ENCODE results near the gene PI4KA.
"Not testable (repeated sequence)": the region's sequence is repeated elsewhere in the genome, so short reads cannot be mapped to it uniquely, and the experiment has no call there.

Gene PI4KA

GRCh38 chr22:20673295-20674195, 185.1 kb downstream of the PI4KA start:
- H3K4me2 ChIP-seq: no peak overlapping the region
- H3K4me1 ChIP-seq (ENCODE audit: low read depth, poor library complexity, severe bottlenecking): no peaks in the 10 kb centered on the region
- H3K4me3 ChIP-seq (IDR thresholded peaks at IDR 0.05; ENCODE audit: insufficient read depth, low read depth, low read length): no peak overlapping the region
- H3K27me3 ChIP-seq (ENCODE audit: insufficient read depth, low read depth): no peaks in the 10 kb centered on the region
- no peaks in the 10 kb centered on the region for H3K36me3 ChIP-seq (ENCODE audit: insufficient read depth)
- H3K9ac ChIP-seq: no peak overlapping the region
- H2AFZ ChIP-seq (ENCODE audit: low read depth): no peak overlapping the region
- TF ChIP-seq CTCF (conservative IDR thresholded peaks at IDR 0.05; ENCODE audit: low read depth, low read length): no peak
- H3K79me2 ChIP-seq (ENCODE audit: insufficient read depth, low read depth): no peaks in the 10 kb centered on the region
- no peaks in the 10 kb centered on the region for H4K20me1 ChIP-seq (ENCODE audit: insufficient read depth)
- H3K27ac ChIP-seq: no peak overlapping the region

- no peak for TF ChIP-seq CTCF (conservative IDR thresholded peaks at IDR 0.05; ENCODE audit: low read depth, low read length)
- H3K79me2 ChIP-seq (ENCODE audit: insufficient read depth, low read depth): no peaks in the 10 kb centered on the region
- no peak overlapping the region for H2AFZ ChIP-seq (ENCODE audit: low read depth)
- H3K27me3 ChIP-seq (ENCODE audit: insufficient read depth, low read depth): no peaks in the 10 kb centered on the region
- H3K36me3 ChIP-seq (ENCODE audit: insufficient read depth): no peaks in the 10 kb centered on the region
- no peaks in the 10 kb centered on the region for H4K20me1 ChIP-seq (ENCODE audit: insufficient read depth)
- no peaks in the 10 kb centered on the region for H3K4me1 ChIP-seq (ENCODE audit: low read depth, poor library complexity, severe bottlenecking)
- no peak overlapping the region for H3K27ac ChIP-seq
- no peak overlapping the region for H3K4me2 ChIP-seq
- no peak overlapping the region for H3K4me3 ChIP-seq (IDR thresholded peaks at IDR 0.05; ENCODE audit: insufficient read depth, low read depth, low read length)
- no peak overlapping the region for H3K9ac ChIP-seq
Observed at GRCh38 chr22:20672732-20673131, 185.9 kb downstream of the PI4KA start.

- no peaks in the 10 kb centered on the region for H3K79me2 ChIP-seq (ENCODE audit: insufficient read depth, low read depth)
- no peak overlapping the region for H2AFZ ChIP-seq (ENCODE audit: low read depth)
- no peak overlapping the region for H3K4me3 ChIP-seq (IDR thresholded peaks at IDR 0.05; ENCODE audit: insufficient read depth, low read depth, low read length)
- H3K36me3 ChIP-seq (ENCODE audit: insufficient read depth): no peaks in the 10 kb centered on the region
- no peak overlapping the region for H3K9ac ChIP-seq
- H4K20me1 ChIP-seq (ENCODE audit: insufficient read depth): no peaks in the 10 kb centered on the region
- H3K27ac ChIP-seq: no peak overlapping the region
- H3K4me1 ChIP-seq (ENCODE audit: low read depth, poor library complexity, severe bottlenecking): no peaks in the 10 kb centered on the region
- no peaks in the 10 kb centered on the region for H3K27me3 ChIP-seq (ENCODE audit: insufficient read depth, low read depth)
- no peak for TF ChIP-seq CTCF (conservative IDR thresholded peaks at IDR 0.05; ENCODE audit: low read depth, low read length)
- H3K4me2 ChIP-seq: no peak overlapping the region
Observed at GRCh38 chr22:20672082-20672424, 186.6 kb downstream of the PI4KA start.

GRCh38 chr22:20671409-20672081, 187.1 kb downstream of the PI4KA start:
- Histone ChIP-seq H3K4me1 (ENCODE audit: low read depth, poor library complexity, severe bottlenecking) (no peaks in the 10 kb centered on the region), H3K9ac (no peak overlapping the region), H3K27me3 (ENCODE audit: insufficient read depth, low read depth) (no peaks in the 10 kb centered on the region), H4K20me1 (ENCODE audit: insufficient read depth) (no peaks in the 10 kb centered on the region), H3K27ac (no peak overlapping the region), H3K4me3 (IDR thresholded peaks at IDR 0.05; ENCODE audit: insufficient read depth, low read depth, low read length) (no peak overlapping the region), H2AFZ (ENCODE audit: low read depth) (no peak overlapping the region), H3K79me2 (ENCODE audit: insufficient read depth, low read depth) (no peaks in the 10 kb centered on the region), H3K4me2 (no peak overlapping the region), H3K36me3 (ENCODE audit: insufficient read depth) (no peaks in the 10 kb centered on the region)
- TF ChIP-seq CTCF (conservative IDR thresholded peaks at IDR 0.05; ENCODE audit: low read depth, low read length): no peak

- H3K4me3 ChIP-seq (IDR thresholded peaks at IDR 0.05; ENCODE audit: insufficient read depth, low read depth, low read length); H3K9ac ChIP-seq; H3K27ac ChIP-seq; H2AFZ ChIP-seq (ENCODE audit: low read depth); H3K27me3 ChIP-seq (ENCODE audit: insufficient read depth, low read depth); H3K4me1 ChIP-seq (ENCODE audit: low read depth, poor library complexity, severe bottlenecking); H4K20me1 ChIP-seq (ENCODE audit: insufficient read depth); H3K36me3 ChIP-seq (ENCODE audit: insufficient read depth); H3K79me2 ChIP-seq (ENCODE audit: insufficient read depth, low read depth); H3K4me2 ChIP-seq: not testable (repeated sequence)
Observed at GRCh38 chr22:20670457-20671261, 188.0 kb downstream of the PI4KA start.

- not testable (repeated sequence) for H2AFZ ChIP-seq (ENCODE audit: low read depth); H3K4me2 ChIP-seq; H4K20me1 ChIP-seq (ENCODE audit: insufficient read depth); H3K27me3 ChIP-seq (ENCODE audit: insufficient read depth, low read depth); H3K9ac ChIP-seq; H3K79me2 ChIP-seq (ENCODE audit: insufficient read depth, low read depth); H3K36me3 ChIP-seq (ENCODE audit: insufficient read depth); H3K4me3 ChIP-seq (IDR thresholded peaks at IDR 0.05; ENCODE audit: insufficient read depth, low read depth, low read length); H3K27ac ChIP-seq; H3K4me1 ChIP-seq (ENCODE audit: low read depth, poor library complexity, severe bottlenecking)
Observed at GRCh38 chr22:20669884-20670283, 188.7 kb downstream of the PI4KA start.

Data from KMS-11 (cell line).